GM18861 (cell line): Measurements from ENCODE around the gene OCSTAMP.

ENCODE experiments used
- ATAC-seq: cut with Tn5 transposase; IDR thresholded peaks from one replicate; pipeline ENCODE4 v1.9.1; 2021; ENCODE audit not compliant: unreplicated experiment

OCSTAMP gene

GRCh38 chr20:46550461-46550860, at the start of gene OCSTAMP:
Gene OCSTAMP (minus strand): TSS chr20:46550654. CDS start chr20:46550560, 94 bp downstream.
- ATAC-seq, result no peak

GRCh38 chr20:46599227-46599987, 49.0 kb upstream of the OCSTAMP start:
- no peak for ATAC-seq

GRCh38 chr20:46595933-46596332, 45.5 kb upstream of the OCSTAMP start:
- no peak for ATAC-seq

GRCh38 chr20:46594725-46595124, 44.3 kb upstream of the OCSTAMP start:
- ATAC-seq, result no peak

- no peak for ATAC-seq
Measured at GRCh38 chr20:46592580-46593362, 42.3 kb upstream of the OCSTAMP start.

- no peak for ATAC-seq
Measured at GRCh38 chr20:46590443-46590842, 40.0 kb upstream of the OCSTAMP start.

- ATAC-seq, result no peak
Measured at GRCh38 chr20:46588532-46589511, 38.4 kb upstream of the OCSTAMP start.

GRCh38 chr20:46587986-46588385, 37.5 kb upstream of the OCSTAMP start:
- no peak for ATAC-seq

GRCh38 chr20:46586724-46587123, 36.3 kb upstream of the OCSTAMP start:
- no peak for ATAC-seq

GRCh38 chr20:46584508-46584907, 34.1 kb upstream of the OCSTAMP start:
- no peak for ATAC-seq

- no peak for ATAC-seq
Measured at GRCh38 chr20:46583411-46584214, 33.2 kb upstream of the OCSTAMP start.

- ATAC-seq, result no peak
Measured at GRCh38 chr20:46582648-46583047, 32.2 kb upstream of the OCSTAMP start.

GRCh38 chr20:46581391-46581790, 30.9 kb upstream of the OCSTAMP start:
- ATAC-seq, result no peak

GRCh38 chr20:46580613-46581205, 30.3 kb upstream of the OCSTAMP start:
- no peak for ATAC-seq

- no peak for ATAC-seq
Measured at GRCh38 chr20:46578745-46579144, 28.3 kb upstream of the OCSTAMP start.

GRCh38 chr20:46576774-46577395, 26.4 kb upstream of the OCSTAMP start:
- ATAC-seq, result no peak

- ATAC-seq, result no peak
Measured at GRCh38 chr20:46575937-46576461, 25.5 kb upstream of the OCSTAMP start.

GRCh38 chr20:46575394-46575793, 24.9 kb upstream of the OCSTAMP start:
- ATAC-seq, result no peak
